Osteoblast (primary cell): ENCODE measurements around the gene HCCS. TPM values are rescaled to one million over a fixed set of nuclear protein-coding genes. Genes with fewer than 3 reads are reported as not detected.
A peak's percentile ranks its signal among the peaks of the same experiment; 100 is the strongest.

Experiments
- DNase-seq: peaks from one replicate; pipeline ENCODE4 v3.0.0; 2011; ENCODE audit warnings: low spot score, mixed read lengths; ENCODE audit not compliant: insufficient read length; ENCODE audit errors: missing footprints
- H2AFZ ChIP-seq: 2 replicates; pipeline ENCODE4 v1.6.0; 2011; ENCODE audit warnings: mild to moderate bottlenecking, low read length
- H3K27ac ChIP-seq: 2 replicates; pipeline ENCODE4 v1.5.1; 2011; ENCODE audit warnings: mild to moderate bottlenecking, low read depth, low read length, moderate library complexity
- H3K27me3 ChIP-seq: 2 replicates; pipeline ENCODE4 v1.6.0; 2012; ENCODE audit warnings: mild to moderate bottlenecking, control low read depth, inconsistent platforms, low read length, moderate library complexity; ENCODE audit not compliant: insufficient read depth
- H3K36me3 ChIP-seq: 2 replicates; pipeline ENCODE4 v1.5.1; 2011; ENCODE audit warnings: mild to moderate bottlenecking, low read length, control low read depth, moderate library complexity; ENCODE audit not compliant: insufficient read depth
- H3K4me1 ChIP-seq: 2 replicates; pipeline ENCODE4 v1.5.1; 2011; ENCODE audit warnings: mild to moderate bottlenecking, low read length, control low read depth, moderate library complexity; ENCODE audit not compliant: insufficient read depth
- H3K4me2 ChIP-seq: 2 replicates; pipeline ENCODE4 v1.6.0; 2011; ENCODE audit warnings: mild to moderate bottlenecking, low read length; ENCODE audit not compliant: insufficient read depth
- H3K4me3 ChIP-seq: fragments of 200-600 bp; sonication (generic); 3 replicates; pipeline ENCODE4 v1.5.1; 2012; ENCODE audit warnings: mild to moderate bottlenecking, low read length, inconsistent platforms; ENCODE audit not compliant: insufficient read depth
- H3K79me2 ChIP-seq: 2 replicates; pipeline ENCODE4 v1.6.0; 2012; ENCODE audit warnings: mild to moderate bottlenecking, low read length, control low read depth, inconsistent platforms; ENCODE audit not compliant: insufficient read depth
- H3K9me3 ChIP-seq: 2 replicates; pipeline ENCODE4 v1.5.1; 2011; ENCODE audit warnings: low read depth, low read length, control low read depth
- H4K20me1 ChIP-seq: 2 replicates; pipeline ENCODE4 v1.6.0; 2012; ENCODE audit warnings: mild to moderate bottlenecking, low read length, control low read depth; ENCODE audit not compliant: insufficient read depth
- CTCF ChIP-seq: IDR thresholded peaks from 2 replicates; pipeline ENCODE4 v1.5.1; 2011; ENCODE audit warnings: mild to moderate bottlenecking, low read depth, low read length, moderate library complexity; ENCODE audit errors: extremely low read depth
- total RNA-seq: library from RNA; depleted of rRNA; stranded (reverse); fragments of >200 nt; gene quantifications from 2 replicates; pipeline ENCODE4 v1.2.3, GENCODE V29; 2012

The HCCS gene
- total RNA-seq, 1 donor = 17.7 TPM

GRCh38 chrX:11103006-11103405 lies 8.1 kb upstream of the HCCS start:
- H3K27ac ChIP-seq = no peak overlapping the region
- H3K4me2 ChIP-seq = no peak overlapping the region
- no peaks in the 10 kb centered on the region for H3K27me3 ChIP-seq
- no peak for DNase-seq
- H3K79me2 ChIP-seq = no peaks in the 10 kb centered on the region
- H3K4me3 ChIP-seq = no peak overlapping the region
- H3K9me3 ChIP-seq = no peaks in the 10 kb centered on the region
- no peak for TF ChIP-seq CTCF
- H3K4me1 ChIP-seq = peaks cover 10% of the 10 kb centered on the region
- no peaks in the 10 kb centered on the region for H4K20me1 ChIP-seq
- H3K36me3 ChIP-seq = no peaks in the 10 kb centered on the region
- peak overlapping the region; percentile 52 for H2AFZ ChIP-seq

- H3K36me3 ChIP-seq = no peaks in the 10 kb centered on the region
- no peak overlapping the region for H3K4me3 ChIP-seq
- H3K4me2 ChIP-seq = no peak overlapping the region
- no peaks in the 10 kb centered on the region for H3K27me3 ChIP-seq
- no peak for TF ChIP-seq CTCF
- no peaks in the 10 kb centered on the region for H4K20me1 ChIP-seq
- no peak overlapping the region for H2AFZ ChIP-seq
- no peaks in the 10 kb centered on the region for H3K9me3 ChIP-seq
- no peaks in the 10 kb centered on the region for H3K79me2 ChIP-seq
- DNase-seq = no peak
- no peak overlapping the region for H3K27ac ChIP-seq
- peaks cover 10% of the 10 kb centered on the region for H3K4me1 ChIP-seq
Measured at GRCh38 chrX:11103751-11104150, 7.4 kb upstream of the HCCS start.

- DNase-seq = no peak
- peak; percentile 22 for TF ChIP-seq CTCF
Measured at GRCh38 chrX:11105080-11105479, 6.1 kb upstream of the HCCS start.

GRCh38 chrX:11108253-11108941 lies 2.7 kb upstream of the HCCS start:
- Histone ChIP-seq H2AFZ (no peak overlapping the region), H3K79me2 (peaks cover 17% of the 10 kb centered on the region), H3K4me2 (no peak overlapping the region), H3K27ac (no peak overlapping the region), H3K27me3 (no peaks in the 10 kb centered on the region), H3K36me3 (no peaks in the 10 kb centered on the region), H3K9me3 (no peaks in the 10 kb centered on the region), H3K4me1 (peaks cover 9% of the 10 kb centered on the region), H4K20me1 (no peaks in the 10 kb centered on the region), H3K4me3 (no peak overlapping the region)
- no peak for TF ChIP-seq CTCF
- no peak for DNase-seq

More at GRCh38 chrX:11105080-11105479, 6.1 kb upstream of the HCCS start:
- H3K4me3 ChIP-seq = no peak overlapping the region
- H2AFZ ChIP-seq = no peak overlapping the region
- no peaks in the 10 kb centered on the region for H3K27me3 ChIP-seq
- H3K79me2 ChIP-seq = no peaks in the 10 kb centered on the region
- H3K36me3 ChIP-seq = no peaks in the 10 kb centered on the region
- no peaks in the 10 kb centered on the region for H3K9me3 ChIP-seq
- peaks cover 10% of the 10 kb centered on the region for H3K4me1 ChIP-seq
- H4K20me1 ChIP-seq = no peaks in the 10 kb centered on the region
- no peak overlapping the region for H3K4me2 ChIP-seq
- no peak overlapping the region for H3K27ac ChIP-seq
